GM19395 (cell line): ENCODE results near the gene PAX8.

Source experiments
- ATAC-seq: cut with Tn5 transposase; IDR thresholded peaks from one replicate; pipeline ENCODE4 v1.9.1; 2021; ENCODE audit warnings: mild to moderate bottlenecking, moderate library complexity; ENCODE audit not compliant: unreplicated experiment

Gene PAX8

DNA sequence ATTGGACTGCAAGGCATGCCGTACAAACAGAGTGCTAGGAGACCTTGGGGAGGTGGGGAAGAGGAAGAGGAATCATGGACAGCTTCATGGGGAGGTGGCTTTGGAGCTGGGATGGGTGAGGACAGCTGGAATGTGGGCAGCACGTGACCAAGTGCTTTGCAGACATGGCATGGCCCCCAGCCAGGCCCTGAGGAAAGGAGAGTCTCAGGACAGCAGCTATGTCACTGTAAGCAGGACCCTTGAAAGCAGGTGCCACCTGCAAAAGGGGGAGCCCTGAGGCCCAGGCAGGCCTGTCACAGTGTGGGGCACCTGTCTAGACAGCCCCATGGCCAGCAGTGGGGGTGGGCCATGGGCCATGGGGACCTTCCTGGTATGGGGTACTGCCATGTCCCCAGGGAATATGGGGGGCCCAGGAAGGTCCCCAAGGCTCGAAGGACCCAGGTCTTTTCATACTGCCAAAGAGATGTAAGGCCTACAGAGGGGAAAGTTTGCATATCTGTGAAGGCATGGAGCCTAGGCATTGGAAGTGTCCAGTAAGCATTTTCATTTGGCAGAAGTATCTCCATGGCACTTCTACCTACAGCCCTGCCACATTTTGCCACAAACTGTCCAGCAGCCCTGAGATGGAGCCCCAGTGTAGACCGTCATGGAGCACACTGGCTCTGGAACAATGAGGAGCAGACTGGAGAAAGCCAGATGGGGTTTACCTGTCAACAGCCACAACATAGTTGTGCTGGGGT is 9.9 kb downstream of the PAX8 start:
- no peak for ATAC-seq

DNA sequence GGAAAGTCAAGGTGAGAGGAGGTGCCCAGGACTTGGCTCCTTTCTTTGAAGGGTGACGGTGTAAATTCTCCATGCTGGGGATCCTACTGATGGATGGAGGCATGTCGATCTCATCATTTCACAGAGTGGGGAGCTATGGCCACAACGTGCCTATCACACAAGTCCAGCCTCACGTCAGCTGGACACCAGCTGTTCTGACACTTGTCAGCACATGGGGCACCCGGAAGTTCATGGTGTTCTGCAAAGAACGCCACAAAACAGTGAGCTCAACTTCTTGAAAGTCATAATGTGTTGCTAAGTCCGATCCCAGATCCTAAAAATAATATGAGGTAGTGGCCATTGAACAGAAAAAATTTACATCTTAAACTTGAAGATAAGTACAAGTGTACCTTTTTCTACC is 12.3 kb downstream of the PAX8 start:
- no peak for ATAC-seq

DNA sequence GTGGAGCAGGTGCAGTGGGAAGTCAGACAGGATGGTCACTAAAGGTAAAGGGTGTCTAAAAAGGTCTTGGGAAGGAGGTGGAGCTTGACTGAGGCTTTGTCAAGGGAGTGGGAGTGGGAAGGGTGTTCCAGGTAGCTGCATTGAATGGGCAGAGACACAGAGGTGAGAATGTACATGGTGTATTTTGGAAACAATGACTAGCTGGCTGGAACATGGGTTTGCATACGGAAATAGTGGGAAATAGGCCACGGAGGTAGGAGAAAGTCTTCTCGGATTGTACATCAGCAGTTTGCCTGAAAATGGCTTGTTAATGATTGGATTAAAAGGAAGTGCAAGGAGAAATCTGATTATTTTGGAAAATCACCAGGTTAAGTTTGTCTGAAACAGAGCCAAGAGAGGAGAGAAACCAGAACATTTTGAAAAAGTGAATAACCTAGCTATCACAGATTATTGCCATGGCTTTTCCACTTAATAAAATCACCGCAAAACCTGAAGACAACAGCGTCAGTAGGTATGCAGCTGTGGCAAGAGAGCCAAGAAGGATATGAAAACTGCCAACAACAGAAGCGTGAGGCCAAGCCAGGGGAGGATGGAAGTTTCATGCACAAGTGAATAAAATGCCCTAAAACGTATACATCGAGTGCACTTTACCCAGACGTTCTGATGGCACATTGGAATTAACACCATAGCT is 13.9 kb downstream of the PAX8 start:
- ATAC-seq: no peak

DNA sequence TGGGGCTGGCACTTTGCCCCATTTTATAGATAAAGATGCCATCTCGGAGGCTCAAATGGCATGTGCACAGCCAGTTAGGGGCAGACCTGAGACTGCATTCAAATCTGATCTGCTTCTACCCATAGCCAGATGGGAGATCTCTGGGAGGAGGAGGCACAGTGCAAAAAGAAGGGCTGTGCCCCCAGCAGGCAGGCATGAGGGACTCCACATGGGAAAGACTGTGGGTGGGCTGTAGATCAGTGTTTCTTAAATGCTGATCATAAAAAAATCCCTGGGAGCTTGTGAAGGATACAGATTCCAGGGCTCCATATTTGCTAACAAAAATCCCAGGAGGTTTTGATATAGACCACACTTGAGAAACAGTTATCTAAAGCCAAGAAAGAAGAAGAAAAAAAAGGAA is 15.2 kb downstream of the PAX8 start:
- no peak for ATAC-seq

DNA sequence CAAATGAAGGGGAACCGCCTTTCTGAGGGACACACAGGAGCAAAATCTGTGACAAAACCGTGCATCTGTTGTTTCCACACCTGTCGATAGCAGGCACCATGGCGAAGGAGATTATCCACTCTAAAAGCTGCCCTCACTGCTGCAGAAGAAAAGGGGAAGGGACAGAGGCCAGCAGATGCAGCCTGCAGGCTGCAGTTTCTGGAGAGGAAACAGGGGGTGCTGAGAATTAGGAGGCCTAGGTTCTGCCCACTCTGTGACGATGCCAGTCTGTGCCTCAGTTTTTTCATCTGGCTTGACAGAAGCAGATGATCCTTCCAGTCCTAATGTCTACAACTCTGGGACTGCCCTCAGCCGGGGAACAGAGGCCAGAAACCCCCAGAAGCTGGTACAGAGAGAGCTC is 17.7 kb downstream of the PAX8 start:
- no peak for ATAC-seq

DNA sequence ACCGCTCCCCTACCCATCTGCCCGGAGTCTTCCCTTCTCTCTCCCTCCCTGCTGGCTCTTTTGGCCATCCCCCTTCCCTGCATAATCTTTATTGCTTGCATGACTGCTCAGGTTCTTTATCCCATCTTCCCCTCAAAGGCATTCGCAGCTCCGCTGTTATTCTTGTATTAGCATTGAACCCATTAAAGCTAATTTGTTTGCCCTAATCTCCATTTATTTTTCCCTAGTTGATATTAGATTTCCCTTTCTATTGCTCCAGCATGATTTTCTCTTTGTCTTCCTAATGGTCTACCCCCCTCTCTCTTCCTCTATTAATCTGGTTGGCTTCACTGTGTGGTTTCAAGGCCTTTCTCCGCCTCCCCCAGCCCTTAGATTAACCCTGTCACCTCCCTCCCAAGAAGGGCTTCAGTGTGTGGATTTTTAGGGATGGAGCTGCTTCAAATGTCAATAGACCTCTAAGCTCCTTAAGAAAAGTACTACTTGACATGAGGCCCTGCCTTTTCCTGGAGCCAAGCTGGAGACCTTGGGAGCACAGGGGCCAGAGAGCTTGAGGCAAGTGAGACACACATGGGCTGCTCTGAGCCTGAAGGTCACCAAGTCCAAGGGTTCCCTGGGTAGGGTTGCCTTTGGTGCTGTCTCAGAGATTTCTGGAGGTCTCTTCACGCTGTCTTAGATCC is 20.1 kb downstream of the PAX8 start:
- ATAC-seq: no peak

DNA sequence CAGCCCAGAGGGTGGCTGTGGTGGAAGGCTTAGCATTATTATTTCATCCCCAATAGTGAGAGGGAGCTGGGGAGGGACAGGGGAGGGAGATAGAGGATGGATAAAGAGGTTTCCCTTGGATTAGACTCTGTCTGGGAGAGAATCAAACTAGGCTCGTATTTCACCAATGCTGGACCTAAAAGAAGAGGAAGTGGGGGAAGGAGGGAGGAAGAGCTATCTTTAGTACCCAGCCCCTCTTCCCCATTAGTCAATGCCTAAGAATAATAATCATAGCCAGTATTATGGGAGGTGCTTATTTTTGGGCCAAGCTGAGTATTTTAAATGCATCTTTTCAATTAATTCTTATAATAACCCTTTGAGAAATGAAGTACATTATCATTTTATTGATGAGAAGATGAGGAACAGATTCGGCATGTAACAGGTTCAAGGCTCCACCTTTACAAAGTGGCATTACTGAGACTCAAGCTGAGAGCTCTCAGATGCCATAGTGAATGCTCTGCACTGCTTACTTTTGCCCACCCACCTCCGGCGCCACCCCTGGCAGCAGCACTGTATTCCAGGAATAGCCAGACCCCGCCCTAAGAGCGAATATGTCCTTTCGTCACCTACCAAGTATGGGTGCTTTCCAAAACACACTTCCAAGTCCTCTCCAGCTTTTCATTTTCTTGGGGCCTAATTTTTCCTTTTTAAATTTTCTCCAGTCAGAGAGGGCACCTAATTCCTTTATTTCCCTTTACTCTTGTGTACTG is 21.0 kb downstream of the PAX8 start:
- no peak for ATAC-seq

DNA sequence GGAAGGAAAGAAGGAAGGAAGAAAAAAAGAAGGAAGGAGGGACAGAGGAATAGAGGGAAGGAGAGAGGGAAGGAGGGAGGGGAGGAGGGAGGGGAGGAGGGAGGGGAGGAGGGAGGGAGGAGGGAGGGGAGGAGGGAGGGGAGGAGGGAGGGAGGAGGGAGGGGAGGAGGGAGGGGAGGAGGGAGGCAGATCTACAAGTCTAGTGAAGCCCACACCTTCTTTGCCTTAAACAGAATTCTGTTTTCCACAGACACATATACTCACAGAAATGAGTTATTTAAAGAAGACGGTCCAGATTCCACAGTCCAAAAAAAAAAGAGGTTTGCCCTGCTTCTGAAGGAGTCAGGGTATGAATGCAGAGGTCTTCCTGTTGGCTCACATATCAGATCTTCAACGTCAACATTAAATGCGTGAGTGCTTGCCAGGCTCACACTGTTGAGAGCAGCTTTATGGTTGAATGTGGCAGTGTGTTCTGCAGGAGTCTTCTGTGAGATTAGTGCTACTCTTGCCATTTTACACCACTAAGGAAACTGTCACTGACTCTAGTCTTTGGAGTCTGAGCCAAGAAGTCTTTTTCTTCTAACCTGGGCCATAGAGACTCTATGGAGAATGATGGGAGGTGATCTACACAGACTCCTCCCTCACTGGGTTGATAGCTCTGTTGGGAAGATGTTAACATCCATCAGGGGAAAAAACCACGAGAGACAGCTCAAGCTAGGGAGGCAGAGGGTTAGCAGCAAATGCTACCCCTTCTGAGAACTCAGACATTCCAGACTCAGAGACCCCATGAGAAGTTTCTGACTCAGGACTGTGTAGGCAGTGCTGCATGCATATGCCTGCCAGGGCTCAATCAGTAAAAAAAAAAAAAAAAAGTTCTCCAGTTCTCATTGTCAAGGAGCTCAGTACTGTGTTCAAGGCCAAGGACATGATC is 23.3 kb downstream of the PAX8 start:
- ATAC-seq: no peak

DNA sequence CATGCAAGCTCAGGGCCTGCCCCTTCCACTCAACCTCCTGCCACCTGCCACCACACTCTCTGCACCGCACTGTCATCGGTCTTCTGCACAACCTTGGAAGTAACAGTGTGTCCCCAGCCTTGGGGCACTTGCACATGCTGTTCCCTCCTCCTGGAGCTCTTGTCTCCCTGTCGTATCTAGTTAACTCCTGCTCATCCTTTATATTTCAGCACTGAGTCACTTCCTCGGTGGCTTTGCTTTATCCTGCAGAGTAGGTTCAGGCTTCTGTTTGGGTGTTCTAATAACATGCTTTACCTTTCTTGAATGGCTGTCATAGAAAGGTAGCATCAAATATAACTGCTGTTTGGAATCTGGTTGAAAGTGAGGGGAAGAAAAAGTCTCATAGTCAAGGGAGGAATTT is 25.3 kb downstream of the PAX8 start:
- no peak for ATAC-seq

DNA sequence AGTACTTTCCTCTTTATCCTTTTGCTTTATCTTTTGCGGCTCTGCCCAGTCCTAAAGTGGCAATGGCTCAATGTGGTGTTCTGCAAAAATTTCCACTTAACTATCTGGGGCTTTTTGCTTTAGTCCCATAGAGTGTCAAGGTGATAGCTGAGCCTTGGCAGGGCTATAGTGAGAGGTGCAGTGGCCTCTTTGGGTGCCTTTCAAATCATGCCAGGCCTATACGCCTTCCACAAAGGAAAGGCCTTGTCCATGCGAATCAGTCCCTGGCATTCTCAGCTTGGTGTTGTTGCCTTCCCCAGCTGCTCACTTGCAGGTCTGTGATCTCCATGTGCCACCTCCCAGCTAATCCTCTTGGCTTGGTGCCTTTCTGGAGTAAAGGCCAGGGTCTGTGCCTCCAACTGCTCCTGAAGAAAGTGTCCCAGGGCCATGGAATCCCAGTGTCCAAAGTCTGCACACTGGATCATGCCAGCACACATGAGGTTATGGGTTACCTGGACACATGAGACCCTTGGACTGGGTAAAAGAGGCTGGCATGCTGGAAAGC is 26.6 kb downstream of the PAX8 start:
- ATAC-seq: no peak

DNA sequence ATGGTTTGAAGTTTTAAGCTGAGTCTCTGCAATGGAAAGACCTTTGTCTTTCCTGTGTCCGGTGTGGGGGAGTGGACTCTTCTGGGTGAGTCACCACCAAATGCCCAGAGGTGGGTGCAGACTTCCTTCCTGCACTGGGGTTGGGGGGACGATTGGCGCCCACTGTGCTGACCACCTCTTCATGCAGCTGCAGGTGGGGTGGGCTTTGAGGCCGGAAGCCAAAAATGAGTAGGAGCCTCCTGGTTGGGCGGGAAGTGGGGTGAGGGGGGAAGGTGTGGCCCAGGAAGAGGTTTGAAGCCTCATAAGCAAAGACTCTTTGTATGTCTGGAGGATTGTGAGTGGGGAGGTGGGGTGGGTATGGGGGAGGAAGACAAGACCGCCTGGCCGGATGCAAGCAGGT is 27.6 kb downstream of the PAX8 start:
- no peak for ATAC-seq

DNA sequence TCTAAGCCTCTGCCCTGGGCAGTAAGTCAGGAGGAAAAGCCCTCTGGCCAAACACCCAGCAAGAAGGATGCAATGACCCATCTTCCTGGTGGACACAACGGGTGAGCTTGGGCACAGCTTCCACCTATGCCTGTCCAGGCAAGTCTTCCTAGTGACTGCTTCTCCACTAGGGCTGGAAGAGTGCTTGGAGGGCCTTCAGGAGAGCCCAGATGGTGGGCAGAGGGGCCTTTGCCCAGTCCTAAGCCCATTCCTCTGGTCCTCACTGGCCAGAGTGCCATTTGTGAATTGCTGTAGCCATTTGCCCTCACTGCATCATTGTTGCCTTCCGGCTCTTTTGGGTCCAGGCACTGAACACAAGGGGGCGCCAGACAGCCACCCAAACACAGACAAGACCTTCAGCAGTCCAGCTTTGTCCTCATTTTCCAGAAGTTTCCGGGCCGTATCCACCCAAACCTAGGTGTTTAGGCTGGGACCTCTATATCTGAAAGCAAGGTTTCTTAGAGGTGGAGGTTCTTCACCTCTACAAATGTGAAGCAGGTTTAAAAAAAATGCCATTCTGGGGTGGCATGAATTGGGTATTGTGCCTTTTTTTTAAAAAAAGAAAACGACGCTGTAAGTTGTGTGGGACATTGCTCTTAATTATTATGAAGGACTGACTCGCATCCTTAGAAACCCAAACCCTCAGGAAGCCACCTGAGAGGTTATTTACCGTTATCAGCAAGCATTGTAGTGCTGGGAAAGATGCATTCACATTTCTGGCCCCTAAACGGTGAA is 29.5 kb downstream of the PAX8 start:
- ATAC-seq: peak; percentile 68

DNA sequence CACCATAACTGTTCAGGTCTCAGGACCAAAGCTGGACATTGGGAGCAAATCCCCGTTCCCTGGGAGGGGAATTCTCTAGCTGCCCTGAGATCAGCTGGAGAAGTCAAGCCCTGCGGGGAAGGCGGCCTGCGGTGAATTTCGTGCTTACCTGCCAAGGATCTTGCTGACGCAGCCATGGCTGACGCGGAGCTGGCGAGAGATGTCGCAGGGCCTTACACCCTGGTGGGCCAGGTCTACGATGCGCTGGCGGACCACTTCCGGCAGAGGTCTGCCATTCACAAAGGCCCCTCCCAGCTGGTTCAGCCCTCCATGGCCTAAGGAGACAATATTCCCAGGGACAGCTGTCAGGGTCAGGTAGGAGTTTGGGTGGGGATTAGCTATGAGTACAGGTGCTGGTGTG is 32.1 kb downstream of the PAX8 start:
- ATAC-seq: no peak

DNA sequence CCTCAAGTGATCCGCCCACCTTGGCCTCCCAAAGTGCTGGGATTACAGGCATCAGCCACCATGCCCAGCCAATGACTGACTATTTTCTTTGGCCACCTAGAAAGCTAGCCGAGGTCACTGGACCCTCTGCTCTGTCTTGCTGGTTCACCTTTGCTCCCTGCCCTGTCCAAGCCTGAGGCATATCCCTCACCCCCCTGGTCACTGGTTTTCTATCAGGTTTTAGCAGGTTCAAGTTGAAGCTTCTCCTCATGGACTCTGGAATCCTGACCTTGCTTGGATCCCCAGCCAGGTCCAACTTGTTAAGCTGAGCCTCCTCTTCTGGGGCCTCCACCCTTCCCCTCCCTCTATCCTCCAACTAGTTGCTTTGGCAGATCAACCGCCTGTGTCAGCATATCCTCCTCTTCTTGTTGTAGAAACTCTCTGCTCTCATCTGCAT is 33.4 kb downstream of the PAX8 start:
- ATAC-seq: no peak

DNA sequence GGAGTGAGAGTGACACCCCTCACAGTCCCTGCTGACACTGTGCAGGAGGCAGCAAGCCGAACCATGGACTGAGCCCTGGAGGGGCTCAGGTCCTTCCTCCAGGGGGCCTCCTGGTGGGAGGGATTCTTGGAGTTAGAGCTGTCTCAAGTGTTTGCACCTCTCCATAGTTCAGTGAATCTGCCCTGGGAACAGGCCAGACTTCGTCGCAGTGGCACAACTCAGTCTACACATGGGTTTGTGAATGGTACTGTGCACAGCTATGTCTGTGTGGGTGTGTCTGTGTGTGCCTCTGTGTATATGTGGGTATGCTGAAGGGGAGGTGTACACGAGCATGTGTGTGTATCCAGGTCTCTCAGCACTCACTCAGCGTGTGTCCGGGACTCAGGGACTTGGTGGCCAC is 36.4 kb downstream of the PAX8 start:
- ATAC-seq: no peak

DNA sequence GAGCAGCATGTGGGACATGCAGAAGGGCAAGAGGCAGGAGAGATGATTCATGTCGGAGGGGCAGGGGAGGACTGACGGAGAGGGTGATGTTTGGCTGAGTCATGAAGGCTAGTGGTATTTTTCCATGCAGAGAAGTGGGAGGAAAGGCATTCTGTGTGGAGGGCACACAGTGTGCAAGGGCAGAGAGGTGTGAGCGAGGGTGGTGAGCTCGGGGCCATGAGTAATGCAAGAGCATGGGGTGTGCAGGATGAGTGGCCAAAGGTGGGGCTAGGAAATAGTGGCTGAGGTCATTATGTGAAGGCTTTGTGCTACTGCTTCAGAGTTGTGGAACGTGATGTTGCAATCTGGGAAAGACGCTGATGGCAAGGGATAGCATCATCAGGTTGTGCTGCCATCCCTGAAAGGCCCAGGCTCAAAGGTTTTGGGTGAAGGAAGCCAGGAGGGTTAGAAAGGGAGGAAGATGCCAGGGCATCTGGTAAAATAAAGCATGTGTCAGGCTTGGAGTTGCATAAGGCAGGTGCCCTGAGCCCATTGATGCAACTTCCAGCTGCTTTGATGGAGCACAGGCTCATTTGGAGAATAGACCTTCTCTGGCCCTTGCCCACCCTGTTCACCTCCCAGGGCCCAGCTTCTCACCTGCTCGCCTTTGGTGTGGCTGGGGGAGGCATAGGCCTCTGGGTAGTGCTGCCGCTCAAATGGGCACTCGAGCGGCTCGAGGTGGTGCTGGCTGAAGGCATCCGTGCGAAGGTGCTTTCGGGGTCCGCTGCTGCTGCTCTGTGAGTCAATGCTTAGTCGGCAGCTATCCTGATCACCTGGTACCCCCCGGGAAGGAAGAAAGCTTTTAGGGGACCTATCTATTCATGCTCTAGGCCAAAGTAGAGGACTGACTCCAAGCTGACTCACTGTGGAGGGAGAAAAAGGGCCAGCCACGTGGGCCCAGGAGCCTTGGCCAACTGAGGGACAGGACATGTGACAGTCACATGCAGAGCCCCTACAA is 37.5 kb downstream of the PAX8 start:
- ATAC-seq: no peak

DNA sequence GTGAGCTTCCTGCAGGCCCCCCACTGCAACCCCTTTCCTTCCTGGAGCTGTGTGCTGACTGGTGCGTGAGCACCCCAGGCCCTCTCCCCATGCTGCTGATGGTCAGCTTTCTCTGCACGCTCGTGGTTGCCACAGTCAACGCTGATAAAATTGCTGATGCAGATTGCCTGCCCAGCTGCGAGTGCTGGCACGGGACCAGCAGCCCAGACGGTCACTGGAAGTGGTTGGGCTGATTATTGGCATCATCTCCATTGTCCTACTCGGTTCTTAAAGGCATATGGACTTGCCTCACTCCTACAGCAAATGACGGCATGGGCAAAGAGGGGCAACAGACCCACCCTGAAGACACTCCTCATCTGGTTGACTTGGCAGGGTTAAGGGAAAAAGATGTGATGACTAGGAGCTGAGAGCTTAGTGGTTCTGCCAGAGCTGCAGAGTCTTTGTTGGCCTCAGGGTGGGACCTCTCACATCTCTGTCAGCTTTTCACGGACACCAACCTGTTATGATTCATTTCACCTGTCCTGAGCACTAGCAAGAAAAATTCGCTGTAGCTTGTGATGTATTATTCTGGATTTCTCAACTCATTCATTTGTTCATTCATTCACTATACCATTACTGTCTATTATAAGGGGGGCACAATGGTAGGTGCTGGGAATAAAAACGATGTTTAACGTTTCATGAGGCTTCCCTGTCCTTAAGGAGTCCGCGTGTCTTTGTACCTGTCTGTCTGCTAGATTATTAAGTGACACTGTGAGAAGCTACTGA is 38.4 kb downstream of the PAX8 start:
- ATAC-seq: no peak
